Astrocyte (in vitro differentiated cells and primary cell): ENCODE data around the gene IKZF2. TPM values are rescaled to one million over a fixed set of nuclear protein-coding genes. Genes with fewer than 3 reads are reported as not detected.

ENCODE experiments used
- DNase-seq: peaks from one replicate; pipeline ENCODE4 v3.0.0-alpha.2; 2010; ENCODE audit warnings: low read depth
- FAIRE-seq: peaks from 2 replicates; lab custom pipeline; 2011; peaks lifted over from hg19 to GRCh38; lab: Jason Lieb, UNC
- H2AFZ ChIP-seq: 2 replicates; pipeline ENCODE4 v1.6.0; 2012; ENCODE audit warnings: low read depth, low read length, inconsistent platforms
- H3K27ac ChIP-seq: 2 replicates; pipeline ENCODE4 v1.5.1; 2011; ENCODE audit warnings: low read depth, low read length, inconsistent platforms
- H3K27me3 ChIP-seq: 2 replicates; pipeline ENCODE4 v1.6.0; 2011; ENCODE audit warnings: low read length, inconsistent platforms; ENCODE audit not compliant: insufficient read depth
- H3K36me3 ChIP-seq: 2 replicates; pipeline ENCODE4 v1.5.1; 2011; ENCODE audit warnings: low read length, inconsistent platforms; ENCODE audit not compliant: insufficient read depth
- H3K4me1 ChIP-seq: 2 replicates; pipeline ENCODE4 v1.5.1; 2011; ENCODE audit warnings: low read length, inconsistent platforms; ENCODE audit not compliant: insufficient read depth
- H3K4me2 ChIP-seq: 2 replicates; pipeline ENCODE4 v1.6.0; 2012; ENCODE audit warnings: low read length, inconsistent platforms
- H3K4me3 ChIP-seq: 2 replicates; pipeline ENCODE4 v1.5.1; 2011; ENCODE audit warnings: low read depth, mild to moderate bottlenecking, low read length, inconsistent platforms; ENCODE audit not compliant: insufficient read depth
- H3K79me2 ChIP-seq: 2 replicates; pipeline ENCODE4 v1.6.0; 2012; ENCODE audit warnings: mild to moderate bottlenecking, low read length, inconsistent platforms; ENCODE audit not compliant: insufficient read depth
- H3K9ac ChIP-seq: 2 replicates; pipeline ENCODE4 v1.6.0; 2012; ENCODE audit warnings: mild to moderate bottlenecking, low read length, inconsistent platforms
- H3K9me3 ChIP-seq: 2 replicates; pipeline ENCODE4 v1.5.1; 2012; ENCODE audit warnings: low read depth, mild to moderate bottlenecking, low read length, inconsistent platforms; ENCODE audit not compliant: insufficient read depth
- H4K20me1 ChIP-seq: 2 replicates; pipeline ENCODE4 v1.6.0; 2012; ENCODE audit warnings: low read length, inconsistent platforms; ENCODE audit not compliant: insufficient read depth
- H3K27ac Mint-ChIP-seq: one replicate; pipeline ENCODE4 v1.8.0; 2021; ENCODE audit warnings: mild to moderate bottlenecking, mixed read lengths; ENCODE audit not compliant: unreplicated experiment
- H3K27me3 Mint-ChIP-seq: one replicate; pipeline ENCODE4 v1.8.0; 2021; ENCODE audit warnings: low read depth, mixed read lengths; ENCODE audit not compliant: unreplicated experiment
- H3K36me3 Mint-ChIP-seq: one replicate; pipeline ENCODE4 v1.8.0; 2021; ENCODE audit warnings: low read depth, mixed read lengths; ENCODE audit not compliant: unreplicated experiment
- H3K4me1 Mint-ChIP-seq: one replicate; pipeline ENCODE4 v1.8.0; 2021; ENCODE audit warnings: low read depth, mixed read lengths; ENCODE audit not compliant: unreplicated experiment
- H3K4me3 Mint-ChIP-seq: one replicate; pipeline ENCODE4 v1.8.0; 2021; ENCODE audit warnings: mild to moderate bottlenecking, moderate library complexity, mixed read lengths; ENCODE audit not compliant: unreplicated experiment
- H3K9me3 Mint-ChIP-seq: one replicate; pipeline ENCODE4 v1.8.0; 2021; ENCODE audit warnings: mild to moderate bottlenecking, mixed read lengths; ENCODE audit not compliant: unreplicated experiment
- CTCF ChIP-seq: IDR thresholded peaks from 2 replicates; pipeline ENCODE4 v1.5.1; 2011; ENCODE audit warnings: low read depth, mild to moderate bottlenecking, inconsistent platforms, low read length, moderate library complexity; ENCODE audit not compliant: insufficient read depth
- EZH2 ChIP-seq: IDR thresholded peaks from 2 replicates; pipeline ENCODE4 v1.6.1; 2012; ENCODE audit warnings: mild to moderate bottlenecking, low read length, inconsistent platforms; ENCODE audit not compliant: insufficient read depth
- total RNA-seq: library from RNA; stranded (reverse); gene quantifications from 2 replicates; pipeline ENCODE4 v1.2.1, GENCODE V29; 2021

IKZF2 gene
- total RNA-seq, 1 donor from 2014 or later, result 15.5 TPM

GRCh38 chr2:213019368-213019767 is 132.0 kb downstream of the IKZF2 start:
- FAIRE-seq (peak; percentile 13), DNase-seq (no peak)
- H3K36me3 Mint-ChIP-seq, result no peaks in the 10 kb centered on the region
- H3K9me3 Mint-ChIP-seq, result no peaks in the 10 kb centered on the region
- no peaks in the 10 kb centered on the region for H4K20me1 ChIP-seq
- no peak overlapping the region for H3K9ac ChIP-seq
- H3K36me3 ChIP-seq, result no peaks in the 10 kb centered on the region
- H3K27ac ChIP-seq, result no peak overlapping the region
- no peak overlapping the region for H3K4me3 Mint-ChIP-seq
- H3K27ac Mint-ChIP-seq, result no peak overlapping the region
- peaks cover 24% of the 10 kb centered on the region for H3K4me1 Mint-ChIP-seq
- H3K79me2 ChIP-seq, result no peaks in the 10 kb centered on the region
- no peaks in the 10 kb centered on the region for H3K27me3 Mint-ChIP-seq
- H2AFZ ChIP-seq, result no peak overlapping the region
- peaks cover 7% of the 10 kb centered on the region for H3K4me1 ChIP-seq
- no peaks in the 10 kb centered on the region for H3K27me3 ChIP-seq
- no peak overlapping the region for H3K4me3 ChIP-seq
- H3K4me2 ChIP-seq, result no peak overlapping the region
- TF ChIP-seq CTCF (no peak), EZH2 (no peak)
- H3K9me3 ChIP-seq, result no peaks in the 10 kb centered on the region

- no peaks in the 10 kb centered on the region for H3K36me3 Mint-ChIP-seq
- TF ChIP-seq EZH2 (no peak), CTCF (no peak)
- no peak overlapping the region for H3K4me3 ChIP-seq
- H3K27me3 ChIP-seq, result no peaks in the 10 kb centered on the region
- DNase-seq (no peak), FAIRE-seq (no peak)
- no peaks in the 10 kb centered on the region for H4K20me1 ChIP-seq
- H3K4me2 ChIP-seq, result no peak overlapping the region
- H2AFZ ChIP-seq, result no peak overlapping the region
- no peaks in the 10 kb centered on the region for H3K9me3 ChIP-seq
- H3K4me1 Mint-ChIP-seq, result peaks cover 24% of the 10 kb centered on the region
- H3K27me3 Mint-ChIP-seq, result no peaks in the 10 kb centered on the region
- no peak overlapping the region for H3K27ac ChIP-seq
- no peak overlapping the region for H3K9ac ChIP-seq
- H3K79me2 ChIP-seq, result no peaks in the 10 kb centered on the region
- H3K4me3 Mint-ChIP-seq, result no peak overlapping the region
- no peak overlapping the region for H3K27ac Mint-ChIP-seq
- H3K36me3 ChIP-seq, result no peaks in the 10 kb centered on the region
- H3K4me1 ChIP-seq, result peaks cover 7% of the 10 kb centered on the region
- H3K9me3 Mint-ChIP-seq, result no peaks in the 10 kb centered on the region
These were observed 133.0 kb downstream of the IKZF2 start for GRCh38 chr2:213018340-213018901.

GRCh38 chr2:213017404-213017803 is 134.0 kb downstream of the IKZF2 start:
- H3K27ac ChIP-seq, result no peak overlapping the region
- Mint-ChIP-seq H3K27me3 (no peaks in the 10 kb centered on the region), H3K36me3 (no peaks in the 10 kb centered on the region), H3K27ac (no peak overlapping the region), H3K4me3 (no peak overlapping the region), H3K4me1 (peaks cover 17% of the 10 kb centered on the region), H3K9me3 (no peaks in the 10 kb centered on the region)
- no peaks in the 10 kb centered on the region for H3K36me3 ChIP-seq
- H3K79me2 ChIP-seq, result no peaks in the 10 kb centered on the region
- no peak for DNase-seq
- TF ChIP-seq EZH2, result no peak
- no peak for TF ChIP-seq CTCF
- no peak for FAIRE-seq
- H2AFZ ChIP-seq, result no peak overlapping the region
- no peaks in the 10 kb centered on the region for H3K9me3 ChIP-seq
- H4K20me1 ChIP-seq, result no peaks in the 10 kb centered on the region
- H3K9ac ChIP-seq, result no peak overlapping the region
- no peaks in the 10 kb centered on the region for H3K27me3 ChIP-seq
- no peak overlapping the region for H3K4me2 ChIP-seq
- H3K4me3 ChIP-seq, result no peak overlapping the region
- peaks cover 5% of the 10 kb centered on the region for H3K4me1 ChIP-seq
